KMS-11 (cell line): Measurements from ENCODE around the gene DCANP1.

ENCODE experiments used
- H2AFZ ChIP-seq: fragments of 200-600 bp; sonication (generic); 2 replicates; pipeline ENCODE4 v1.6.1; 2016; ENCODE audit warnings: antibody characterized with exemption, mixed run types, low read depth
- H3K27ac ChIP-seq: fragments of 200-600 bp; sonication (generic); 2 replicates; pipeline ENCODE4 v1.6.1; 2016; ENCODE audit warnings: mild to moderate bottlenecking, mixed run types
- H3K27me3 ChIP-seq: fragments of 200-600 bp; sonication (generic); 2 replicates; pipeline ENCODE4 v1.6.1; 2017; ENCODE audit warnings: mild to moderate bottlenecking, low read depth, mixed run types, moderate library complexity; ENCODE audit not compliant: insufficient read depth
- H3K36me3 ChIP-seq: fragments of 200-600 bp; sonication (generic); 2 replicates; pipeline ENCODE4 v1.6.1; 2017; ENCODE audit warnings: mild to moderate bottlenecking, mixed run types; ENCODE audit not compliant: insufficient read depth
- H3K4me1 ChIP-seq: fragments of 200-600 bp; sonication (generic); 2 replicates; pipeline ENCODE4 v1.6.1; 2016; ENCODE audit warnings: mild to moderate bottlenecking, low read depth, mixed run types; ENCODE audit not compliant: poor library complexity, severe bottlenecking
- H3K4me2 ChIP-seq: fragments of 200-600 bp; sonication (generic); 2 replicates; pipeline ENCODE4 v1.7.0; 2016; ENCODE audit warnings: mild to moderate bottlenecking, mixed run types
- H3K4me3 ChIP-seq: fragments of 200-600 bp; sonication (generic); IDR thresholded peaks from 2 replicates; pipeline ENCODE4 v1.6.1; 2017; ENCODE audit warnings: low read depth, low read length, mixed read lengths; ENCODE audit not compliant: insufficient read depth
- H3K79me2 ChIP-seq: fragments of 200-600 bp; sonication (generic); 2 replicates; pipeline ENCODE4 v1.6.1; 2016; ENCODE audit warnings: low read depth, mixed run types; ENCODE audit not compliant: insufficient read depth
- H3K9ac ChIP-seq: fragments of 200-600 bp; sonication (generic); 2 replicates; pipeline ENCODE4 v1.6.1; 2016; ENCODE audit warnings: mild to moderate bottlenecking, mixed run types
- H4K20me1 ChIP-seq: fragments of 200-600 bp; sonication (generic); 2 replicates; pipeline ENCODE4 v1.6.1; 2016; ENCODE audit warnings: mild to moderate bottlenecking, mixed run types; ENCODE audit not compliant: insufficient read depth
- TF ChIP-seq, protein P1 (sequence below): fragments of 200-600 bp; sonication (generic); conservative IDR thresholded peaks from 2 replicates; pipeline ENCODE4 v1.6.1; 2017; ENCODE audit warnings: low read depth, mild to moderate bottlenecking, antibody characterized with exemption, low read length, moderate library complexity, mixed read lengths

DCANP1 gene

DNA sequence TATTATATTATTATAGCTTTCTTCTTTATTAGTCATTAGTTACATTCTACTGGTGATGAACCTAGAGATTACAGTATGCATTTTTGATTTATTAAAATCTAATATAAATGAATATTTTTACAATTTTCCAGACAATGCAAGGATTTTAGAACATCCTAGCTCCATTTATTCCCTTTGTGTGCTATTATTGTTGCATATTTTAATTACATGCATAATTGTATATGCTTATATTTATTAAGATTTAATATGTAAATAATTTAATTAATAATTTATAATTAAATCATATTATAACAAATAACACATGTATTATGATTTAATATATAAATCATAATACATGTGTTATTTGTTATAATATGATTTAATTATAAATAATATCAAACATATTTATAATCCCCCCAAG, 24.7 kb downstream of the DCANP1 start:
- Histone ChIP-seq H3K4me2 (no peak overlapping the region), H3K36me3 (no peaks in the 10 kb centered on the region), H3K27me3 (no peaks in the 10 kb centered on the region), H2AFZ (no peak overlapping the region), H3K4me3 (no peak overlapping the region), H3K9ac (no peak overlapping the region), H3K27ac (no peak overlapping the region), H3K79me2 (no peaks in the 10 kb centered on the region), H4K20me1 (no peaks in the 10 kb centered on the region), H3K4me1 (no peaks in the 10 kb centered on the region)
- TF ChIP-seq, protein P1, sequence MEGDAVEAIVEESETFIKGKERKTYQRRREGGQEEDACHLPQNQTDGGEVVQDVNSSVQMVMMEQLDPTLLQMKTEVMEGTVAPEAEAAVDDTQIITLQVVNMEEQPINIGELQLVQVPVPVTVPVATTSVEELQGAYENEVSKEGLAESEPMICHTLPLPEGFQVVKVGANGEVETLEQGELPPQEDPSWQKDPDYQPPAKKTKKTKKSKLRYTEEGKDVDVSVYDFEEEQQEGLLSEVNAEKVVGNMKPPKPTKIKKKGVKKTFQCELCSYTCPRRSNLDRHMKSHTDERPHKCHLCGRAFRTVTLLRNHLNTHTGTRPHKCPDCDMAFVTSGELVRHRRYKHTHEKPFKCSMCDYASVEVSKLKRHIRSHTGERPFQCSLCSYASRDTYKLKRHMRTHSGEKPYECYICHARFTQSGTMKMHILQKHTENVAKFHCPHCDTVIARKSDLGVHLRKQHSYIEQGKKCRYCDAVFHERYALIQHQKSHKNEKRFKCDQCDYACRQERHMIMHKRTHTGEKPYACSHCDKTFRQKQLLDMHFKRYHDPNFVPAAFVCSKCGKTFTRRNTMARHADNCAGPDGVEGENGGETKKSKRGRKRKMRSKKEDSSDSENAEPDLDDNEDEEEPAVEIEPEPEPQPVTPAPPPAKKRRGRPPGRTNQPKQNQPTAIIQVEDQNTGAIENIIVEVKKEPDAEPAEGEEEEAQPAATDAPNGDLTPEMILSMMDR: no peak

DNA sequence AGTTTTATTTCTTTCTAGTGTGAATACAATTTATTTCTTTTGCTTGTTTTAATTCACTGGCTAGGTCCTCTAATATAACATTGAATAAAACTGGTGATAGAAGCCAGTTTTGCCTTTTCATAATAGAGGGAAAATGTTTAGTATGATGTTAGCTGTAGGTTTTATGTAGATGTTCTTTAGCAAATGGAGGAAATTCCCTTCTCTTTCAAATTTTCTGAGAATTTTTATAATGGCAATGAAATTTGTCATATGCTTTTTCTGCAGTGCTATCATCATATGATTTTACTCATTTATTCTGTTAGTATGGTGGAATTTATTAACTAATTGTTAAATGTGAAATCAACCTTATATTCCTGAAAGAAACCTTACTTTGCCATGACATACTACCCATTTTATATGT, 30.1 kb downstream of the DCANP1 start:
- no peaks in the 10 kb centered on the region for H3K27me3 ChIP-seq
- no peak overlapping the region for H3K4me3 ChIP-seq
- TF ChIP-seq, protein P1: no peak
- no peaks in the 10 kb centered on the region for H3K4me1 ChIP-seq
- no peaks in the 10 kb centered on the region for H4K20me1 ChIP-seq
- no peak overlapping the region for H2AFZ ChIP-seq
- no peaks in the 10 kb centered on the region for H3K79me2 ChIP-seq
- no peak overlapping the region for H3K4me2 ChIP-seq
- H3K36me3 ChIP-seq: no peaks in the 10 kb centered on the region
- H3K27ac ChIP-seq: no peak overlapping the region
- H3K9ac ChIP-seq: no peak overlapping the region

DNA sequence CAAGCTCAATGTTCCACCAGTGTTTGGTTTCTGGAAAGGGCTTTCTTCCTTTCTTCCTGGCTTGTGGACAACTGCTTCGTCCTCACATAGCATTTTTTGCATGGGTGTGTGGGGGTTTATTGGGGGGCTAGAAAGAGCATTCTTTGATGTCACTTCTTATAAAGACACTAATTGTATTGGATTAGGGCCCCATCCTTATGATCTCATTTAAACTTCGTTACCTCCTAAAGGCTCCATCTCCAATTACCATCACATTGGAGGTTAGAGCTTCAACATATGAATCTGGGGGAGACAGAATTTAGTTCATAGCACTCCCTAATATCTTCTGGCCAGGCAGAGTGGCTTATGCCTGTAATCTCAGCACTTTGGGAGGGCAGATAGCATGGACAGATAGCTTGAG, 42.1 kb downstream of the DCANP1 start:
- H3K4me2 ChIP-seq: no peak overlapping the region
- no peaks in the 10 kb centered on the region for H3K4me1 ChIP-seq
- no peak overlapping the region for H3K9ac ChIP-seq
- H2AFZ ChIP-seq: no peak overlapping the region
- no peaks in the 10 kb centered on the region for H3K79me2 ChIP-seq
- no peaks in the 10 kb centered on the region for H4K20me1 ChIP-seq
- TF ChIP-seq, protein P1: no peak
- no peaks in the 10 kb centered on the region for H3K27me3 ChIP-seq
- no peak overlapping the region for H3K27ac ChIP-seq
- no peak overlapping the region for H3K4me3 ChIP-seq
- H3K36me3 ChIP-seq: no peaks in the 10 kb centered on the region

DNA sequence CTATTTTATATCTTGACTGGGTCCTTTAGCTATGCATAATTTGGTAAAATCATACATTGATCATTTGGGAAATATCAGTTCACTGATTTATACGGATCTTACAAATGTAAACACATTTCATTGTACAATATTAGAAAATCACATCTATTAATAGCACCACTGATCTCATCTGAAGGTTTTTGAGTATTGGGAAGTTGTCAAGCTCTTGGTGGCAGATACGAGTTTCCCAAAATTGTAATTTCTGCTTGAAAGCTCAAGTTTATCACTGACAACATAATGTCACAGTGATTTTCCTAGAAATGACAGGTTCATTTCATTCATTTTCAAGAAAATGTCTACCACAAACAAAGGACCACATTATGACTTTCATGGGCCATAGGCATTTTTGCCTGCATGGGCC, 45.1 kb downstream of the DCANP1 start:
- Histone ChIP-seq H3K9ac (no peak overlapping the region), H3K27ac (no peak overlapping the region), H3K4me1 (peaks cover 9% of the 10 kb centered on the region), H3K36me3 (no peaks in the 10 kb centered on the region), H3K4me3 (no peak overlapping the region), H3K27me3 (no peaks in the 10 kb centered on the region), H3K79me2 (peaks cover 24% of the 10 kb centered on the region), H2AFZ (no peak overlapping the region), H3K4me2 (no peak overlapping the region), H4K20me1 (peaks cover 6% of the 10 kb centered on the region)
- TF ChIP-seq, protein P1: no peak
